ENCODE data around the gene DACH2.
"Not testable (repeated sequence)": the region's sequence is repeated elsewhere in the genome, so short reads cannot be mapped to it uniquely, and the experiment has no call there.

Gene DACH2

DNA sequence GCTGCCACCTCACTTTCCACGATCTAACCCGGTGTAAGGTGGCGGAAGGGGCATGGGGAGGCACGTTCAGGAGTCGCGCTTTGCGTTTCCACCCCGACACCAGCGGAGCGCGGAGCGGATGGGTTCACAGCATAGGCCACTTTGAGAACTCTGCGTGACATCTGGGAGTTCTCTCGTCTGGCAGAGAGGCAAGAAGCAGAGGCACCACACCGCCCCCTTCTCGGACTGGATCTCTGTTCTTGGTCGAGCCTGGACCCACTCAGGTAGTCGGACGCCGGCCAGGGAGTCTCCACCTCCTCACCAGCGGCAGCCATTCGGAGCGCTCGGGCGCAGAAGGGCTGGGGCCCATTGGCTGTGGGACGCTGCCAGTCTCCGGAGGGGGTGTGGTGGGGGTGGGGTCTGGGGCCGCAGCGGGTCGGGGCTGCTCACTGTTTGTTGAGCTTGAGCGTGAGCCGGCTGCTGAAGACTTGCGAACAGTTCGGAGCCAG lies at the start of gene DACH2:
DACH2 (plus strand) TSS at position 428 of the 488 bp plus-strand sequence.
- DNase-seq = peak; percentile 42

DNA sequence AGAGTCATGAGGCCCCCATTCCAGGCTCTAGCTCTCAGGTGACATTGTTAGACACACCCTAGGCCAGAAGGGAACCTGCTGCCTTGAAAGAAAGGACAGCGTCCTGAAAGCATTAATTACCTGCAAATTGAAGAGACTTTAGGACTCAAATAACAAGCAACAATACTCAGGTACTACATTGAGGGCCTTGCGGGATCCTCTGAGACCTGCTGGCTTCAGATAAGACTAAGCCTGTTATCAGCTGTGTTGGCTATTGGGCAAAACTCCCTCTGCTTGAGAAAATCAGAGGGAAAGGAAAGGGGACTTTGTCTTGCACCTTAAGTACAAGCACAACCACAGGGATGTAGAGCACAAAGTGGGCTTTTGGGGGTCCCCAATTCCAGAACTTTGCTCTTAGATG lies 45.9 kb upstream of the DACH2 start:
- DNase-seq = no peak

DNA sequence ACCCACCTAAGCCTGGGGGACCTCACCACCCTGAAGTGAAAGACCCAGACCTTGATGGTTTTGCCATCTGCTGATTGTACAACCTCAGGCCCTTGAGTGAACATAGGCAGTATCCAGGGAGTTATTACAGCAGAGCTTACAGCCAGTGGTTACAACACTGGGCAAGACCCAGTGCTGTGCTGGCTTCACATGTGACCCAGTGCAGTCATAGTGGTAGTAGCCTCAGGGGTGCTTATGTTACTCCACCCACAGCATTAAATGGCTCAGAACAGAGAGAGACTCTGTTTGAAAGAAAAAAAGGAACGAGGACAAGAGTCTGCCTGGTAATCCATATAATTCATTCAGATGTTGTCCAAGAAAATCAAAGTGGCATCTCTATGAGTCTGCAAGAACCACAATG lies 45.2 kb upstream of the DACH2 start:
- DNase-seq = no peak

DNA sequence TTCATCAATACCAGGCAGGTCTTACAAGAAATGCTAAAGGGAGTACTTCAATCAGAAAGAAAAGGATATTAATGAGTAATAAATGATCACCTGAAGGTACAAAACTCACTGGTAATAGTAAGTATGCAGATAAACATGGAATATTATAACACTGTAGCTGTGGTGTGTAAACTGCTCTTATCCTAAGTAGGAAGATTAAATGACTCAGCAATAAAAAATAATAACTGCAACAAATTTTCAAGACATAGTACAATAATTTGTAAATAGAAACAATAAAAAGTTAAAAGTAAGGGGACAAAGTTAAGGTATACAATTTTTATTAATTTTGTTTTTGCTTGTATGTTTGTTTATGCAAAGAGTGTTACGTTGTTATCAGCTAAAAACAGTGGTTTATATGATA lies 43.7 kb upstream of the DACH2 start:
- no peak for DNase-seq

GRCh38 chrX:86121916-86122315 lies 26.3 kb upstream of the DACH2 start:
- no peak for DNase-seq

GRCh38 chrX:86133761-86134160 lies 14.5 kb upstream of the DACH2 start:
- no peak for DNase-seq

DNA sequence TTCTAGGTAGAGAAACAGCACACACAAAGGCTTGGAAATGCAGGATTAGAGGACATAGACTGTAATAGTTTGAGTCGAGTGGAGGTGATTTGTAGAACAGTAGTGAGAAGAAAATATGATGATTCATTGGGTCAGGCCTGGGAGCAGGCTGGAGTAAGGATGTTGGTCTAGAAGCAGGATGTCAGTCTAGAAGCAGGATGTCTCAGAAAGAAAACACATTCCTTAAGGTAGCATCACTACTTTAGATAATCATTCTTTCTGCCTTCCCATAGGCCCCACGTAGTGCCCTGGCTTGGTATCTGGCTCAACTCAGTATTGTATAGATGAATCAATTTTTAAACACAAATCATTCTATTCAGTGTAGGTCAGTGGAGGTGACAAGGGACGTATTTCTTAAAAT lies 11.2 kb upstream of the DACH2 start:
- no peak for DNase-seq

DNA sequence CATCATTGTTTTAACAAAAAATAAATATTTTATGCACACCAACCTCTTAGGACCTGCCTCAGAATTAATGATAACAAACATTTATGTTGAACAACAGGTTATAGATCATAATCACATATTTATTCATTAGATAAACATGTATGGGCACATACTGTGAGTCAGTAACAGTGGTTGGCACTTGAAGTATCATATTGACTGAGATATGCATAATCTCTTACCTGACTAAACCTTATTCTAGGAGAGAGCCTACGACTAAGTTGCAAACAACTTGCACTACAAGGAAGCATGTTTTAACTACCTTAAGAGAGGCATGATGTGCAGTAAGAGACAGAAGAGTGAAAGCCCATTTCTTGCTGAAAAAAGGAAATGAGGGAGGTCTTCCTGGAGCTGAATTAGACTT lies 6.5 kb upstream of the DACH2 start:
- DNase-seq = no peak

DNA sequence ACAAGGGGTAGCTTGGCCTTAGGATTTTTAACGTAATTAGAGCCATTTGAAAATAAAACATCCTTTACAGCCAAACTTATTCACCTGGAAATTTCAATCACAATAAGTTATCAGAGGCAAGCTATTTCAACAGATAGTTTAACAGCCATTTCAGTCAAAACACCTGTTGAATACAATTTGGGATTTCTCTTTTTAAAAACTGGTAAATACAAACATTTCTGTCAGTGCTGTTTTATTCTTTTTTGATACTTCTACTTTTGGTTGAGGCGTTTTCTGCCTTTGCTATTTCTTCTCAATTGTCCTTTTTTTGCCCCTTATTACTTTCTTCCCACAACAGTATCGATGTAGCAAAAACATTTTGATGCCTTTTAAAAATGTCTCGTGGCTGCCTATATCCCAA lies 2.1 kb upstream of the DACH2 start:
- DNase-seq = no peak

DNA sequence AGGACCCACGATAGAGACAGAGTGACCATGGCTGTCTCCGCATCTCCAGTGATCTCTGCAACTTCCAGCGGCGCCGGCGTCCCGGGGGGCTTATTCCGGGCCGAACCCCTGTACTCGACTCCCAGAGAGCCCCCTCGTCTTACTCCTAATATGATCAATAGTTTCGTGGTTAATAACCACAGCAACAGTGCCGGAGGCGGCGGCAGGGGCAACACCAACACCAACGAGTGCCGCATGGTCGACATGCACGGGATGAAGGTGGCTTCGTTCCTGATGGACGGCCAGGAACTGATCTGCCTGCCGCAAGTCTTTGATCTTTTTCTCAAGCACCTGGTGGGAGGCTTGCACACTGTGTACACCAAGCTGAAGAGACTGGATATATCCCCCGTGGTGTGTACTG lies 343 bp downstream of the DACH2 start:
- DNase-seq = no peak

DNA sequence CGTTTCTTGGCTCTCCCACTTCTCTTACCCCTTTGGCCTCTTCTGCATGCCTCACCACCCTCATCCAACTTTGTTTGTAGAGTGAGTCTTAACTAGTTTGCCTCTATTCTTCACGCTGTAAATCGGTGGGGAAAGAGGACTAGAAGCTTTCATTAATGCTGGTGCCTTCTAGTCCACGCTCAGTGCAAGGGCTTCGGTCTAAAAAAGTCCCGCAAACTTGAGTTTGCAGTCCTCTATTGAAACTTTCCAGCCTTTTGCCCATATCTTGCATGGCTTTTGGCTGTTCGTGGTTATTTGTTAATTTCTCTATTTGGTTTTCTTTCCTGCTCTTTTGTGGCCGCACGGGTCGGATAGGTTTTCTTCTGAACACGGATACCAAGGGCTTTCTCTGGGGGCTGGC lies 868 bp downstream of the DACH2 start:
- no peak for DNase-seq

- no peak for DNase-seq
These were observed 6.3 kb downstream of the DACH2 start for GRCh38 chrX:86154553-86154952.

- no peak for DNase-seq
These were observed 23.1 kb downstream of the DACH2 start for GRCh38 chrX:86171366-86171765.

GRCh38 chrX:86178906-86179305 lies 30.7 kb downstream of the DACH2 start:
- DNase-seq = no peak

DNA sequence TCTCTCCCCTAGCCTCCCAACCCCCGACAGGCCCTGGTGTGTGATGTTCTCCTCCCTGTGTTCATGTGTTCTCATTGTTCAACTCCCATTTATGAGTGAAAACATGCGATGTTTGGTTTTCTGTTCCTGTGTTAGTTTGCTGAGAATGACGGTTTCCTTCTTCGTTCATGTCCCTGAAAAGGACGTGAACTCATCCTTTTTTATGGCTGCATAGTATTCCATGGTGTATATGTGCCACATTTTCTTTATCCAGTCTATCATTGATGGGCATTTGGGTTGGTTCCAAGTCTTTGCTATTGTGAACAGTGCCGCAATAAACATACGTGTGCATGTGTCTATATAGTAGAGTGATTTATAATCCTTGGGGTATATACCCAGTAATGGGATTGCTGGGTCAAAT lies 33.1 kb downstream of the DACH2 start:
- not testable (repeated sequence) for DNase-seq

GRCh38 chrX:86192827-86193226 lies 44.6 kb downstream of the DACH2 start:
- no peak for DNase-seq

GRCh38 chrX:86194758-86195157 lies 46.5 kb downstream of the DACH2 start:
- no peak for DNase-seq

DNA sequence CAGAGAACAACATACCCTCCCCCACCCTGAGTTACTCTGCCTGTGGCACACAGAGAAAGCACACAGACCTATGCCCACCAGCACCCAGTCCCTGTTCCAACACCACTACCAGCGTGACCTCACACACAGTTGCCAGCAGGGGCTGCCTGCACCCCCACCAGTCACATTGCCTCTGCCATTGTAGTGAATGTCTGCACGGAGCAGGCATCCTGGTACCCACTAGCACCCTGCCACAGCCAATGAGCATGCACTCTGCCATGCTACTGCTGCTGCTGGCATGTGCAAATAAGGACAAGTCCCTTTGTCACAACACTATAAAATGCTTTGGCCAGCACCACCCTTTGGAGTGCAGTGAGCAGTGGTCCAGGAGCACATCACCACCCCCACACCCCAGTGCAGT lies 47.1 kb downstream of the DACH2 start:
- no peak for DNase-seq

- no peak for DNase-seq
These were observed 49.6 kb downstream of the DACH2 start for GRCh38 chrX:86197815-86198214.

- DNase-seq = no peak
These were observed 62.5 kb downstream of the DACH2 start for GRCh38 chrX:86210772-86211171.

DNA sequence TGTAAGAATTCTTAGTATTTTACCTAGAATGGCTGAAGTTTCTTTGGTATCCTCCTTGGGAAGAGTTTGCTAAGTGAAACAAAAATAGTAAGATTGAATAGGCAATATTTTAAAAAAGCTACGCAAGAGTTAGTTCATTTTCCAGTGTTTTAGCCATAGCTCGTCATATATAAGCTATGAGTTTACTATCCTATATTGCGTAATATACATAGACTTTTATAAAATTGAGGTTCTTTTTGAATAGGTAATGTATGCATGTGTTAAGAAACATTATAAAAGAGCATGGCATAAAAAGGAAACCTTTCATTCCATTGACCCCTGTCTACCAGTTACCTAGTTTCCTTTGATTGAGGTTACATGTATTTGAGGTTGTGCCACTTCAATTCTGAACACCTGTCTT lies 67.0 kb downstream of the DACH2 start:
- no peak for DNase-seq

DNA sequence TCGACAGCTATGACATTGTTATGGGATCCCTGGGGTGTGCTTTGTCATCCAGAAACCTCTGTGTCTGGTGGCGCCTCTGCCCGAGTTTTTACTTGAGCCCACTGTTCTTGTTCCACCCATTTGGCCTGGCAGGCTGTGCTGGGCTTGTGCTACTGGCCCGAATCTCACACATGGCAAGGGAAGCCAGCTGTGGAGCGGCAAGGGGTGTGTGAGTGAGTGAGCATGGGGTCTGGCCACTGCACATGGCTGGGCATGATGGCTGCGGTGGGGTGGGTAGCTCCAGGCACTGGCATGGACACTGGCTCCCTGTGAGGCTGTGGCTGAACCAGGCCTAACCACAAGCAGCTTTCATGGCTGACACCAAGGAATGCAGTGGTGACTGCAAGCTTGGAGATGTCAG lies 89.2 kb downstream of the DACH2 start:
- DNase-seq = no peak

DNA sequence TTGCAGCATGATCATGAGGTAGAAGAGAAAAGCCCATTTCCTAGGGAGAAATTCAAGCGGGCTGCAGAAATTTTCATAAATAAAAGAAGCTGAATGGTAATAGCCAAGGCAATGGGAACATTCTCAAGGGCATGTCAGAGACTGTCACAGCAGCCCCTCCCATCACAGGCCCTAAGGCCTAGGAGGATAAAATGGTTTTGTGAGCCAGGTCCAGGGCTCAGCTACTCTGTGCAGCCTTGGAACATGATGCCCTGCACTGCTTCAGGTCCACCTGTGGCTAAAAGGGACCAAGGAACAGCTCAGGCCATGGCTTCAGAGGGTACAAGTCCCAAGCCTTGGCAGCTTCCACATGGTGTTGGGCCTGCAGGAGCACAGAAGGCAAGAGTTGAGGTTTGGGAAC lies 93.3 kb downstream of the DACH2 start:
- DNase-seq = no peak

DNA sequence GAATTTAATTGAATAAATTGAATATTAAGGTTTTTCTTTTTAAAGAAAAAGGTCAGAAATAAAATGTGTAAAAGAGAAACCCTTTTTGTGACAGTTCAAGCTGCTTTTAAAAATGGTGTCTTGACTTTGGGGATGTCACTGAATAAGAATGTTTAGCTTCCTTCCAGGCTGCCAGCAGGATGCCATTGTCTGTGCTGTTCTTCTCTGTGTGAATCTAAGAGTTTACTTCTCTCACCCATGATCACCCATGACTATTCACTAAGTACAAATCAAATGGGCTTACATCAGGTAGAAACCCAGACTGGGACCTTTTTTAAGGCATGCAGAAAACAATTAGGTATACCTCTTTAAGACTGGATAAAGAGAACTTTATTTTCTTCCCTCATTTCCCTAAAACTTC lies 115.3 kb downstream of the DACH2 start:
- DNase-seq = no peak

GRCh38 chrX:86295293-86295692 lies 147.0 kb downstream of the DACH2 start:
- DNase-seq = no peak

DNA sequence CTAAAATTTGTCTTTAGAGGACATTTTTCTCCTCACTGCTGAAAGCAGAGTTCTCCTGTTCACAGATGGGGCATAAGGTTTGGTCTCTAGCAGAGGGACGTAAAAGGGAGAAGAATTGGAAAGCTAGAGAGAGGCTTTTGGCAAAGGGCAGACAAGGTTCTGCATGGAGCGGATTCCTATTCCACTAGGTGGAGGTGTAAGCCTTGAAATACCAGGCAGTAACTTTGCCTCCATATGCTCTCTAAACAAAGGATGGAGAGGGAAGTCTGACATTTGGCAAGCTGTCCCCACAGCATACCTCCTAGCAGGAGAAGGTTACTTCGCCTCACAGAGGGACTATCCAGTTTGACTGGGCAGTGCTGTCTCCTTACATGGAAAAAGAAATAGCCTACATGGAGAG lies 174.7 kb downstream of the DACH2 start:
- no peak for DNase-seq

Data from activated T-cell treated with anti-CD3 and anti-CD28 coated beads, Interleukin-2, amount 50 U/mL, for 1 hour (primary cell).